ENCODE measurements around the gene NHLRC3. TPM values are rescaled to one million over a fixed set of nuclear protein-coding genes. Genes with fewer than 3 reads are reported as not detected.
"Not testable (repeated sequence)": the region's sequence is repeated elsewhere in the genome, so short reads cannot be mapped to it uniquely, and the experiment has no call there.

Gene NHLRC3
- total RNA-seq, 4 donors from 2014 or later: 11.6 to 25.5 (median 20.9) TPM

- Histone ChIP-seq H3K4me1 (no peaks in the 10 kb centered on the region), H3K9me3 (no peaks in the 10 kb centered on the region), H3K27ac (no peak overlapping the region), H3K27me3 (no peaks in the 10 kb centered on the region), H3K36me3 (no peaks in the 10 kb centered on the region), H3K4me3 (no peak overlapping the region)
- TF ChIP-seq CTCF (IDR thresholded peaks at IDR 0.05) (no peak), POLR2A (IDR thresholded peaks at IDR 0.05) (no peak)
- no peak for DNase-seq
Measured at GRCh38 chr13:39054112-39054511, 15.9 kb downstream of the NHLRC3 start.

- no peaks in the 10 kb centered on the region for H3K4me1 ChIP-seq
- no peak overlapping the region for H3K27ac ChIP-seq
- no peak overlapping the region for H3K4me3 ChIP-seq
- H3K9me3 ChIP-seq: no peaks in the 10 kb centered on the region
- H3K36me3 ChIP-seq: no peaks in the 10 kb centered on the region
- H3K27me3 ChIP-seq: no peaks in the 10 kb centered on the region
- no peak for DNase-seq
- no peak for TF ChIP-seq CTCF (IDR thresholded peaks at IDR 0.05)
- TF ChIP-seq POLR2A (IDR thresholded peaks at IDR 0.05): no peak
Measured at GRCh38 chr13:39056018-39056417, 17.8 kb downstream of the NHLRC3 start.

- Histone ChIP-seq H3K36me3 (no peaks in the 10 kb centered on the region), H3K4me1 (no peaks in the 10 kb centered on the region)
Measured at GRCh38 chr13:39058040-39058439, 19.8 kb downstream of the NHLRC3 start.

GRCh38 chr13:39062004-39062403 is 23.7 kb downstream of the NHLRC3 start:
- Histone ChIP-seq H3K36me3 (no peaks in the 10 kb centered on the region), H3K27me3 (no peaks in the 10 kb centered on the region), H3K9me3 (no peaks in the 10 kb centered on the region), H3K4me1 (no peaks in the 10 kb centered on the region), H3K4me3 (no peak overlapping the region), H3K27ac (no peak overlapping the region)
- TF ChIP-seq CTCF (IDR thresholded peaks at IDR 0.05): no peak
- no peak for TF ChIP-seq POLR2A (IDR thresholded peaks at IDR 0.05)
- no peak for DNase-seq

More at GRCh38 chr13:39058040-39058439, 19.8 kb downstream of the NHLRC3 start:
- Histone ChIP-seq H3K27ac (no peak overlapping the region), H3K9me3 (no peaks in the 10 kb centered on the region), H3K4me3 (no peak overlapping the region), H3K27me3 (no peaks in the 10 kb centered on the region)
- TF ChIP-seq POLR2A (IDR thresholded peaks at IDR 0.05): no peak
- no peak for TF ChIP-seq CTCF (IDR thresholded peaks at IDR 0.05)
- DNase-seq: no peak

- H3K27me3 ChIP-seq: no peaks in the 10 kb centered on the region
- no peak for TF ChIP-seq CTCF (IDR thresholded peaks at IDR 0.05)
Measured at GRCh38 chr13:39072842-39073241, 34.6 kb downstream of the NHLRC3 start.

GRCh38 chr13:39073983-39074382 is 35.7 kb downstream of the NHLRC3 start:
- Histone ChIP-seq H3K27me3 (no peaks in the 10 kb centered on the region), H3K4me3 (no peak overlapping the region), H3K4me1 (no peaks in the 10 kb centered on the region), H3K36me3 (no peaks in the 10 kb centered on the region), H3K27ac (no peak overlapping the region), H3K9me3 (no peaks in the 10 kb centered on the region)
- no peak for TF ChIP-seq POLR2A (IDR thresholded peaks at IDR 0.05)
- no peak for TF ChIP-seq CTCF (IDR thresholded peaks at IDR 0.05)
- DNase-seq: no peak

More at GRCh38 chr13:39072842-39073241, 34.6 kb downstream of the NHLRC3 start:
- Histone ChIP-seq H3K9me3 (no peaks in the 10 kb centered on the region), H3K4me1 (no peaks in the 10 kb centered on the region), H3K4me3 (no peak overlapping the region), H3K36me3 (no peaks in the 10 kb centered on the region), H3K27ac (no peak overlapping the region)
- DNase-seq: no peak

GRCh38 chr13:39086251-39086945 is 48.1 kb downstream of the NHLRC3 start:
- H3K27ac ChIP-seq, H3K36me3 ChIP-seq, H3K9me3 ChIP-seq, H3K4me3 ChIP-seq, H3K4me1 ChIP-seq, DNase-seq, H3K27me3 ChIP-seq: not testable (repeated sequence)
